Globus pallidus (tissue), 1 donor: ENCODE data around the gene CD320.

Source experiments
- DNase-seq: peaks from one replicate; pipeline ENCODE4 v3.0.0-alpha.2; 2015; ENCODE audit warnings: low spot score

CD320 gene

DNA sequence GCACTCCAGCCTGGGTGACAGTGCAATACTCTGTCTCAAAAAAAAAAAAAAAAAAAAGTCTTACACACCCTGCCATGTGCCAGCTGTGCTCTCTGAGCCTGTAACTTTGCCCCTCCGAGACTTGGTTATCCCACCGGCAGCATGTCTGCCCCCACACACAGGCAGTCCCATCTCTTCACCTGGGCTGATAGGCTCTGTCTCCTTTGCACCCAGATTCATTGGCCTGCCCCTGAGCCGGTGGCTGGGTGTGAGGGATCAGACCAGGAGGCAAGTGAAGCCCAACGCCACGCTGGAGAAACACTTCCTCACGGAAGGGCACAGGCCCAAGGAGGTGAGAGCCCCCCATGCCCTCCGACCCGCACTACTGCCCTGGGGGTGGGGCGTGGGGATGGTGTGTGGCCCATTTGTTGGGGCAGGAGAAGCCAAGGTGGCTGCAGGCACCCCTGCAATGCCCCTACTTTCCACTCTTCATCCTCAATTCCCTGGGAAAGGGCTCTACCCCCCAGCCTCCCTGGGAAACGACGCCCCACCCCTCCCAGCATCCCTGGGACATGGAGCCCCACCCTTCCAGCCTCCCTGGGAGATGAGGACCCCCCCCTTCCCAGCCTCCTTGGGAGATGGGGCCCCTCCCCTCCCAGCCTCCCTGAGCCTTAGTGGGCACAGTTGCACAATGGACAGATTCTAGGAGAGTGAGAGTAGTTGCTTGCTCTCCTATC lies 53.7 kb downstream of the CD320 start:
- DNase-seq = no peak

DNA sequence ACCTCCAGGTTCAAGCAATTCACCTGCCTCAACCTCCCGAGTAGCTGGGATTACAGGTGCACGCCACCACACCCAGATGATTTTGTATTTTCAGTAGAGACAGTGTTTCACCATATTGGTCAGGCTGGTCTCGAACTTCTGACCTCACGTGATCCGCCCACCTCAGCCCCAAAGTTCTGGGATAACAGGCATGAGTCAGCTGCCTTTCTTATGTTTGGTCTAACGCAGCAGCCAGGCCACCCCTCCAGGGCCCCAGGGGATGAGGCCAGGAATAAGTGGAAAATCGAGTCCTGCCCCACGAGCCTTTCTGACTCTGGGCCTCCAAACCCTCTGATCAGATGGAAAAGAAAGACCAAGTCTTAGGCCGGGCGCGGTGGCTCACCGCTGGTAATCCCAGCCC lies 54.5 kb downstream of the CD320 start:
- no peak for DNase-seq

DNA sequence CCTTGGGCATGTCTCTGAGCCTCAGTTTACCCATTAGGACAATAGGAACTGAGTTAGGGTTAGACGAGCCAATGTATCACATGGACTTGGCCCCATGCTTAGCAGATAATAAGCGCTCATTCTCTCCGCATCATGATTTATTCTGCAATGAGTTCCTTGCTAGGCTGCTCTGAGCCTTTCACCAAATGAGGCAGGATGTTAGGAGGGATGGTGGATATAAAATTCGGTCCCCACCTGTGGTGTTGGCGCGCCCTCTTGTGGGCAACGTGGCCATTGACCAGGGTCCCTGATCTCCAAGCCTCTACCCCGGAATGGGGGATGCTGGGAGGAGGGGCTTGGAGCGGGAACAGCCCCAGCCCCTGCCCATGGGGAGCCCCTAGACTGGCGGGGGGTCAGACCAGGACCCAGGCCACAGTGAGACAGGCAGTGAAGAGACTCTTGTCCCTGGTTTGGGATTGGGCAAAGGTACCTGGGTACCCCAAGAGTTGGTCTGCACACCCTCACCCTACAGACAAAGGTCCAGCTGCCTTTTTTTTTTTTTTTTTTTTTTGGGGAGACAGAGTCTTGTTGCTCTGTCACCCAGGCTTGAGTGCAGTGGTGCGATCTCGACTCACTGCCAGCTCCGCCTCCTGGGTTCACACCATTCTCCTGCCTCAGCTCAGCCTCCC lies 55.1 kb downstream of the CD320 start:
- DNase-seq = peak; percentile 73
